GM13977 (cell line): ENCODE measurements around the gene PPP4R2.

ENCODE experiments used
- DNase-seq: peaks from one replicate; pipeline ENCODE4 v3.0.0; 2012; ENCODE audit warnings: low spot score
- in situ Hi-C: fragments of 300-500 bp; cut with MboI; formaldehyde crosslinking; loops from one replicate; pipeline ENCODE4 v1.12.0; 2022; ENCODE audit warnings: low sequenced_read_pairs, low pct_unique_long_range_greater_than_20kb, mixed read lengths, inconsistent platforms; ENCODE audit not compliant: unreplicated experiment
- TF ChIP-seq, protein P1 (sequence below): IDR thresholded peaks from 2 replicates; pipeline ENCODE4 v1.5.1; 2012; ENCODE audit warnings: mild to moderate bottlenecking, control low read depth; ENCODE audit not compliant: insufficient read depth; ENCODE audit errors: extremely low read depth, missing control alignments

Gene PPP4R2, protein sequence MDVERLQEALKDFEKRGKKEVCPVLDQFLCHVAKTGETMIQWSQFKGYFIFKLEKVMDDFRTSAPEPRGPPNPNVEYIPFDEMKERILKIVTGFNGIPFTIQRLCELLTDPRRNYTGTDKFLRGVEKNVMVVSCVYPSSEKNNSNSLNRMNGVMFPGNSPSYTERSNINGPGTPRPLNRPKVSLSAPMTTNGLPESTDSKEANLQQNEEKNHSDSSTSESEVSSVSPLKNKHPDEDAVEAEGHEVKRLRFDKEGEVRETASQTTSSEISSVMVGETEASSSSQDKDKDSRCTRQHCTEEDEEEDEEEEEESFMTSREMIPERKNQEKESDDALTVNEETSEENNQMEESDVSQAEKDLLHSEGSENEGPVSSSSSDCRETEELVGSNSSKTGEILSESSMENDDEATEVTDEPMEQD

GRCh38 chr3:72996473-72997333 is at the start of gene PPP4R2:
PPP4R2 (plus strand) TSS chr3:72996811; CDS start chr3:72997038, 227 bp downstream.
- TF ChIP-seq, protein P1, sequence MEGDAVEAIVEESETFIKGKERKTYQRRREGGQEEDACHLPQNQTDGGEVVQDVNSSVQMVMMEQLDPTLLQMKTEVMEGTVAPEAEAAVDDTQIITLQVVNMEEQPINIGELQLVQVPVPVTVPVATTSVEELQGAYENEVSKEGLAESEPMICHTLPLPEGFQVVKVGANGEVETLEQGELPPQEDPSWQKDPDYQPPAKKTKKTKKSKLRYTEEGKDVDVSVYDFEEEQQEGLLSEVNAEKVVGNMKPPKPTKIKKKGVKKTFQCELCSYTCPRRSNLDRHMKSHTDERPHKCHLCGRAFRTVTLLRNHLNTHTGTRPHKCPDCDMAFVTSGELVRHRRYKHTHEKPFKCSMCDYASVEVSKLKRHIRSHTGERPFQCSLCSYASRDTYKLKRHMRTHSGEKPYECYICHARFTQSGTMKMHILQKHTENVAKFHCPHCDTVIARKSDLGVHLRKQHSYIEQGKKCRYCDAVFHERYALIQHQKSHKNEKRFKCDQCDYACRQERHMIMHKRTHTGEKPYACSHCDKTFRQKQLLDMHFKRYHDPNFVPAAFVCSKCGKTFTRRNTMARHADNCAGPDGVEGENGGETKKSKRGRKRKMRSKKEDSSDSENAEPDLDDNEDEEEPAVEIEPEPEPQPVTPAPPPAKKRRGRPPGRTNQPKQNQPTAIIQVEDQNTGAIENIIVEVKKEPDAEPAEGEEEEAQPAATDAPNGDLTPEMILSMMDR: peak; percentile 10
- in situ Hi-C loops: no loop called here
- peak; percentile 90 for DNase-seq

GRCh38 chr3:72947715-72948490 is 48.7 kb upstream of the PPP4R2 start:
- in situ Hi-C loops: loop anchor here (10.0 kb wide), 1 partner anchor 137 kb away; no protein-coding TSS in a partner anchor
- TF ChIP-seq, protein P1: no peak
- no peak for DNase-seq

GRCh38 chr3:72949016-72949415 is 47.6 kb upstream of the PPP4R2 start:
- in situ Hi-C loops: loop anchor here (10.0 kb wide), 1 partner anchor 136 kb away; no protein-coding TSS in a partner anchor

DNA sequence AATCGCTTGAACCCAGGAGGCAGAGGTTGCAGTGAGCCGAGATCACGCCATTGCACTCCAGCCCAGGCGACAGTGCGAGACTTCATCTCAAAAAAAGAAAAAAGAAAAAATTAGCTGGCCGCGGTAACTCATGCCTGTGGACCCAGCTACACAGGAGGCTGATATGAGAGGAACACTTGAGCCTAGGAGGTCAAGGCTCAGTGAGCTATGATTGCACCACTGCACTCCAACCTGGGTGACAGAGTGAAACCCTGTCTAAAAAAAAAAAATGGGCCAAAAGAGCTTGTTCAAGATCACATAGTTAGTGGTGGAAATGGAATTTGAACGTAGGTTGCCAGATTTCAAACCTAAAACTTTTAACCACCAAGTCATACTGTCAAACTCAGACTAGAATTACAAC is 46.2 kb upstream of the PPP4R2 start:
- no peak for DNase-seq
- in situ Hi-C loops: no loop called here
- TF ChIP-seq, protein P1: no peak

More at GRCh38 chr3:72949016-72949415, 47.6 kb upstream of the PPP4R2 start:
- no peak for DNase-seq
- TF ChIP-seq, protein P1: no peak

DNA sequence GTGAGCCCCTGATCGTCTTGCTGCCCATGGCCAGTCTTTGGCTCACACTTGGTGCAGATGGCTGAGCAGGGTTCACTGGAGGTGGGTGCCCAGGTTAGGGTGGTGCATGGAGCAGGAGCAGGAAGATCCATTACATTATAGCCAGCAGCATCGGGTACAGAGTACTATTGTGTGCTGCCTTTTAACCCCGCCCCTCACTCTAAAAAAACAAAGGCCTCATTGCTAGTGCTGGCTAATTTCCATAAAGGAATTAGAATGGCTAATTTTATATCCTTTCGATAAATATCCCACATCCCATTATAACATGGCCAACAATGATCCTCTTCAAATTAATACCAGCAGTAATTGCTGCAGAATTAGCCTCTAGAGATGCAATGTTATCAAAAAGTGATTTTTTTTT is 45.8 kb upstream of the PPP4R2 start:
- DNase-seq: no peak
- TF ChIP-seq, protein P1: no peak
- in situ Hi-C loops: no loop called here

DNA sequence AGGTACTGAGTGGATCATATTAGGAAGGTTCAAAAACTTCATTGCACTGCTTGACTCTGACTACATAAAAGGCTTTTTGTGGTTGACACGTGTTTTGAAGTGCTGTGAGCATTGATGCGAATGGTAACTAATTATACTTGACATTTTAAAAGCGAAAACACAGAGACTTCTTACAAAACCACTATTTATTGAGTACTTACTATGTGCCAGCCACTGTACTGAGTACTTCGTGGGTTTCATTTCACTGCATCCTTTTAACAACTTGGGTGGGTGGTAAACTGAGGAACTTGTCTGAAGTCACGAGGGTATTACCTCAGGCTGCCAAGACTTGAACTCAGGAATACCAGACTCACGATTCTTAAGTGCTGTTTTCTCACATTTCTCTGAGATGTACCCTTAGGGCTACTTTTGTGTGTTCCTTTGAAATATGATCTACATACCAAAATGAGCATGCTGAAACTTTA is 45.3 kb upstream of the PPP4R2 start:
- TF ChIP-seq, protein P1: no peak
- in situ Hi-C loops: no loop called here

More for the DNA sequence above, 45.3 kb upstream of the PPP4R2 start:
- no peak for DNase-seq
